Measurements from ENCODE around the gene TP53. TPM values are rescaled to one million over a fixed set of nuclear protein-coding genes. Genes with fewer than 3 reads are reported as not detected.

The TP53 gene
- total RNA-seq, 2 experiments from 2014 or later: 129 to 138 TPM

DNA sequence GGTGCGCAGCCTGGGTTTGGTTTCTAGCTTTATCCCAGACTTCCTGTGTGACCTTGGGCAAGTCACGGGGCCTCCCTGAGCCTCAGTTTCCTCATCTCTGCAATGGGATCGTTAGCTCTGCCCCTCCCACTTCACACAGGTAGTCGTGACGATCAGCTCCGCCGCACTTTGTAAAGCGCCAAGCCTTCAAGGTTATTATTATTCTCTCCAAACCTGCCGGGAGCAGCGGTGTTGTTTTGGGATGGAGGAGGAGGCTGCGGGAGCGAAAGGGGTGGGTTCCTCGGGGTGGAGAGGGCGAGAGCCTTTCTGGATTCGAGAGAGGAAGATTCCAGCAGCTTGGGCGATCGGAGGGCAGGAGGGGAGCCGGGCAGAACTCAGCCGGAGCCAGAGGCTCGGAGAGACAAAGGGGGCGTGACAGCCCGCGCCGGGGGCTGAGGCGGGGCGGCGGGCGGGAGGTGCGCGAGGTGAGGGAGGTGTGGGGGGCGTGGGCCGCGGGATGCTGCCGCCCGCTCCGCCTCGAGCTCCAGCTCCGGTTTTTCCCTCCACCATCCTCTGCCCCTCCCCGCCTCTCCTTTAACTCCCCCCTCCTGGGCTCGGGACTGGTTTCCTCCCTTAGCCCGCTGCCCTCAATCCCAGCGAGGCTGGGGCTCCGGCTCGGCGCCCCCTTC, 17.4 kb upstream of the TP53 start, which contains the start of gene EFNB3:
Gene EFNB3, plus strand, starts transcription at position 602 of the 668 bp plus-strand sequence. CDS start 397 bp downstream, outside the sequence.
- H3K9me3 Mint-ChIP-seq: no peaks in the 10 kb centered on the region
- no peak for DNase-seq
- intact Hi-C loops (cut with micrococcal nuclease): no loop called here
- peaks cover 44% of the 10 kb centered on the region for H3K27me3 Mint-ChIP-seq
- peak within 1 kb of the TSS; percentile 43 for H3K4me3 Mint-ChIP-seq
- POLR2A ChIA-PET: interaction anchor here (5.7 kb wide), 1 partner anchor 17 kb away, joined by 54 read pairs; the partner anchor contains the start of genes TP53 and WRAP53
- peak; percentile 14 for ATAC-seq
- no peak within 1 kb of the TSS for H3K27ac Mint-ChIP-seq
- TF ChIP-seq, protein P1, sequence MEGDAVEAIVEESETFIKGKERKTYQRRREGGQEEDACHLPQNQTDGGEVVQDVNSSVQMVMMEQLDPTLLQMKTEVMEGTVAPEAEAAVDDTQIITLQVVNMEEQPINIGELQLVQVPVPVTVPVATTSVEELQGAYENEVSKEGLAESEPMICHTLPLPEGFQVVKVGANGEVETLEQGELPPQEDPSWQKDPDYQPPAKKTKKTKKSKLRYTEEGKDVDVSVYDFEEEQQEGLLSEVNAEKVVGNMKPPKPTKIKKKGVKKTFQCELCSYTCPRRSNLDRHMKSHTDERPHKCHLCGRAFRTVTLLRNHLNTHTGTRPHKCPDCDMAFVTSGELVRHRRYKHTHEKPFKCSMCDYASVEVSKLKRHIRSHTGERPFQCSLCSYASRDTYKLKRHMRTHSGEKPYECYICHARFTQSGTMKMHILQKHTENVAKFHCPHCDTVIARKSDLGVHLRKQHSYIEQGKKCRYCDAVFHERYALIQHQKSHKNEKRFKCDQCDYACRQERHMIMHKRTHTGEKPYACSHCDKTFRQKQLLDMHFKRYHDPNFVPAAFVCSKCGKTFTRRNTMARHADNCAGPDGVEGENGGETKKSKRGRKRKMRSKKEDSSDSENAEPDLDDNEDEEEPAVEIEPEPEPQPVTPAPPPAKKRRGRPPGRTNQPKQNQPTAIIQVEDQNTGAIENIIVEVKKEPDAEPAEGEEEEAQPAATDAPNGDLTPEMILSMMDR (IDR thresholded peaks at IDR 0.05): no peak
- H3K4me1 Mint-ChIP-seq (ENCODE audit: low read depth): peaks cover 14% of the 10 kb centered on the region
- peaks cover 29% of the 10 kb centered on the region for H3K36me3 Mint-ChIP-seq (ENCODE audit: low read depth)
- CTCF ChIA-PET: interaction anchor here (0.8 to 2.4 kb wide), 3 partner anchors 16 to 39 kb away, joined by 3 to 8 read pairs (median 8); partner anchors contain the start of genes TP53 and WRAP53

DNA sequence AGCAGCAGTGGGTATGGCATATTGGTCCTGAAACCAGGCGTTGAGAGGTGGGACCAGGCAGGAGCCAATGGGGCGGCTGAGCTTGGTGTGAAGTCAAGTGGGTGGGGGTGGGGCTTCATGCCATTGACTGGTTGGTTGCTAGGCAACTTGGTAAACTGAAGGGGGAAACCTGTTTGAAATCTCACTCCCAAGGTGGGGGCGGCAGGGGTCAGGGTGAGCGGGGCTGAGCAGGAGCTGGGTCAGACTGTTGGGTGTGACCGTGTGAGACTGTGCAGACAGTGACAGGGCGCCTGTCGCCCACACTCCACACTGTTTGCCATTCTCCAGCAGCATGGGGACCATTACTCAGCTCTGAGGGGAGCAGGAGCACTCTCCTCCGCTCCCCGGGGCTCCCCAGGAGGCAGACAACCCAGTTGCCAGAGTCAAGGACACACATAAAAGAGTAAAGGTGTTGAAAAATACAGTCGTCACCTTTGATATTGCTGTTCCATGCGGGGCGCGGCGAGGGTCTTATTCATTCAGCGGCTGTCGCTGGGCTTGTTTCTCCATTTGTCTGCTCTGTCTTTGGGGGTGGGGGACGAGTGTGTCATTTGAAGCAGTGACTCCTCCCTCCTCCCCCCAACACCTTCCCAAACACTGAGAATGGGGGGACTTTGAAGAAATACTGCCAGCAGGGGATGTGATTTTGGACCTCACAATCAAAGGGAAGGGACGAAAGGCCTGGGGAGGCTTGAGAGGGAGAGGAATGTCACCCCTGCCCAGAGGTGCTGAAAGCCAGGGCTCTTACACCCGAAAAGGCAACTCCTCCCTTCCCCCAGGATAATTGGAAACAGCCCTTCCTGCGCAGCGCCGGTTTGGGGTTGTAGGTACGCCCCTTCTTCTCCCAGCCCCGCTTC, 16.5 kb upstream of the TP53 start:
- POLR2A ChIA-PET: interaction anchor here (1.0 to 5.7 kb wide), 3 partner anchors 16 to 219 kb away, joined by 3 to 54 read pairs (median 3); partner anchors contain the start of genes TP53 and WRAP53
- DNase-seq (peak; percentile 57), ATAC-seq (peak; percentile 60)
- Mint-ChIP-seq H3K4me1 (ENCODE audit: low read depth) (peaks cover 14% of the 10 kb centered on the region), H3K36me3 (ENCODE audit: low read depth) (peaks cover 29% of the 10 kb centered on the region), H3K27me3 (peaks cover 44% of the 10 kb centered on the region), H3K9me3 (no peaks in the 10 kb centered on the region), H3K4me3 (no peak overlapping the region), H3K27ac (no peak overlapping the region)
- intact Hi-C loops (cut with micrococcal nuclease): no loop called here
- TF ChIP-seq, protein P1 (IDR thresholded peaks at IDR 0.05): no peak
- CTCF ChIA-PET: interaction anchor here (0.9 to 2.4 kb wide), 4 partner anchors 15 to 40 kb away, joined by 3 to 8 read pairs (median 6); partner anchors contain the start of genes TP53 and WRAP53

- peaks cover 14% of the 10 kb centered on the region for H3K4me1 Mint-ChIP-seq (ENCODE audit: low read depth)
- ChIA-PET POLR2A (interaction anchor here (1.0 to 5.7 kb wide), 2 partner anchors 15 to 218 kb away, joined by 3 to 54 read pairs; partner anchors contain the start of genes TP53 and WRAP53), CTCF (interaction anchor here (0.9 to 1.3 kb wide), 2 partner anchors 14 to 15 kb away, joined by 3 to 4 read pairs; partner anchors contain the start of gene WRAP53)
- H3K9me3 Mint-ChIP-seq: no peaks in the 10 kb centered on the region
- DNase-seq (no peak), ATAC-seq (no peak)
- H3K36me3 Mint-ChIP-seq (ENCODE audit: low read depth): peaks cover 35% of the 10 kb centered on the region
- H3K27me3 Mint-ChIP-seq: peaks cover 41% of the 10 kb centered on the region
- no peak overlapping the region for H3K4me3 Mint-ChIP-seq
- intact Hi-C loops (cut with micrococcal nuclease): no loop called here
- H3K27ac Mint-ChIP-seq: no peak overlapping the region
- TF ChIP-seq, protein P1 (IDR thresholded peaks at IDR 0.05): no peak
Observed at GRCh38 chr17:7702776-7703175, 15.5 kb upstream of the TP53 start.

DNA sequence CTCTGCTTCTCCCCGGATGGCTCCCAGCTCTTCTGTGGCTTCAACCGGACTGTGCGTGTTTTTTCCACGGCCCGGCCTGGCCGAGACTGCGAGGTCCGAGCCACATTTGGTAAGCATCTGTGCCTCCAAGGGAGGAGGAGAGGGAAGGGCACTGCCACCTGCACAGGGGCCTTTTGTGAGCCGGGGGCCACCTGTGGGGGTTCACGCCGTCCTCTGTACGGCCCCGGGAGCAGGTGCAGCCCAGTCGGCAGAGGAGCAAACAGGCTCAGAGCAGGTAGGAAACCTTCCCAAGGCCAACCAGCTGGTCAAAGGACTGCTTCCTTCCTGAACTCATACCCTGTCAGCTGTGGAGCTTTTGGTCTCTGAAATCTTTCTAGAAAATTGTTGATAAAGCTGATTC, 14.4 kb upstream of the TP53 start:
- Mint-ChIP-seq H3K4me3 (no peak overlapping the region), H3K9me3 (no peaks in the 10 kb centered on the region), H3K27ac (no peak overlapping the region), H3K27me3 (peaks cover 32% of the 10 kb centered on the region), H3K36me3 (ENCODE audit: low read depth) (peaks cover 36% of the 10 kb centered on the region), H3K4me1 (ENCODE audit: low read depth) (peaks cover 14% of the 10 kb centered on the region)
- no peak for ATAC-seq
- CTCF ChIA-PET: no interaction called here
- POLR2A ChIA-PET: no interaction called here
- TF ChIP-seq, protein P1 (IDR thresholded peaks at IDR 0.05): no peak
- intact Hi-C loops (cut with micrococcal nuclease): no loop called here
- no peak for DNase-seq
